ENCODE measurements around the gene ACTRT1.

DNA sequence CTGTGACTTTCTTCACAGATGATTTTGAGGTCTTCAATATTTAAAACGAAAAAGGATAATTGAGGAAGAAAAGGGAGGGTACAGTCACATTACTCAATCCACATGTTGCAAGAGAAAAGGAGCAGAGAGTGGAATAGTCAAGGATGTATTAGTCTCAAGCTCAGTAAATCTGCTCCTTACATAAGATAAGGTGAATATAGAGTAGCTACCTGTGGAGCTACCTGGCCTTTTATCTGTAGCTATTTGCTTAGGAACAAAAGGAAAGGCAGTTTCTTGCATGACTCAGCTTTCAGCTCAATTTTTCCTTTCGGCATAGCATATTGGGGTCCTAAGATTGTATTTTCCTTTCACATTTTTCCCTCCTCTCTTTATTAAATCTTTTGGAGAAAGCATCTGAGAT lies 26.3 kb upstream of the ACTRT1 start:
- TF ChIP-seq, protein P1, sequence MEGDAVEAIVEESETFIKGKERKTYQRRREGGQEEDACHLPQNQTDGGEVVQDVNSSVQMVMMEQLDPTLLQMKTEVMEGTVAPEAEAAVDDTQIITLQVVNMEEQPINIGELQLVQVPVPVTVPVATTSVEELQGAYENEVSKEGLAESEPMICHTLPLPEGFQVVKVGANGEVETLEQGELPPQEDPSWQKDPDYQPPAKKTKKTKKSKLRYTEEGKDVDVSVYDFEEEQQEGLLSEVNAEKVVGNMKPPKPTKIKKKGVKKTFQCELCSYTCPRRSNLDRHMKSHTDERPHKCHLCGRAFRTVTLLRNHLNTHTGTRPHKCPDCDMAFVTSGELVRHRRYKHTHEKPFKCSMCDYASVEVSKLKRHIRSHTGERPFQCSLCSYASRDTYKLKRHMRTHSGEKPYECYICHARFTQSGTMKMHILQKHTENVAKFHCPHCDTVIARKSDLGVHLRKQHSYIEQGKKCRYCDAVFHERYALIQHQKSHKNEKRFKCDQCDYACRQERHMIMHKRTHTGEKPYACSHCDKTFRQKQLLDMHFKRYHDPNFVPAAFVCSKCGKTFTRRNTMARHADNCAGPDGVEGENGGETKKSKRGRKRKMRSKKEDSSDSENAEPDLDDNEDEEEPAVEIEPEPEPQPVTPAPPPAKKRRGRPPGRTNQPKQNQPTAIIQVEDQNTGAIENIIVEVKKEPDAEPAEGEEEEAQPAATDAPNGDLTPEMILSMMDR (IDR thresholded peaks at IDR 0.05): no peak
- TF ChIP-seq EZH2 (IDR thresholded peaks at IDR 0.05): no peak

Data from neural progenitor cell (in vitro differentiated cells).